Gastrocnemius medialis (tissue), 4 donors: ENCODE measurements around the gene ELFN2.

ENCODE experiments used
- POLR2A ChIP-seq, 2 donors: fragments of 450-650 bp; IDR thresholded peaks; one replicate each; pipeline ENCODE4 v1.6.1; 2017; ENCODE audit warnings: antibody characterized with exemption in 2 of 2, mild to moderate bottlenecking in 2 of 2, moderate library complexity in 2 of 2
- TF ChIP-seq, protein P1 (sequence below), 5 experiments: fragments of 450-650 bp in 3 of 5; fragments of 200-600 bp in 2 of 5; sonication (generic) in 2 of 5; IDR thresholded peaks in 4 of 5; conservative IDR thresholded peaks in 1 of 5; 1 replicate in 4 of 5; 2 replicates in 1 of 5; pipeline ENCODE4 v1.5.1; 2016 to 2019; ENCODE audit warnings: antibody characterized with exemption in 5 of 5, mild to moderate bottlenecking in 3 of 5, moderate library complexity in 3 of 5

DNA sequence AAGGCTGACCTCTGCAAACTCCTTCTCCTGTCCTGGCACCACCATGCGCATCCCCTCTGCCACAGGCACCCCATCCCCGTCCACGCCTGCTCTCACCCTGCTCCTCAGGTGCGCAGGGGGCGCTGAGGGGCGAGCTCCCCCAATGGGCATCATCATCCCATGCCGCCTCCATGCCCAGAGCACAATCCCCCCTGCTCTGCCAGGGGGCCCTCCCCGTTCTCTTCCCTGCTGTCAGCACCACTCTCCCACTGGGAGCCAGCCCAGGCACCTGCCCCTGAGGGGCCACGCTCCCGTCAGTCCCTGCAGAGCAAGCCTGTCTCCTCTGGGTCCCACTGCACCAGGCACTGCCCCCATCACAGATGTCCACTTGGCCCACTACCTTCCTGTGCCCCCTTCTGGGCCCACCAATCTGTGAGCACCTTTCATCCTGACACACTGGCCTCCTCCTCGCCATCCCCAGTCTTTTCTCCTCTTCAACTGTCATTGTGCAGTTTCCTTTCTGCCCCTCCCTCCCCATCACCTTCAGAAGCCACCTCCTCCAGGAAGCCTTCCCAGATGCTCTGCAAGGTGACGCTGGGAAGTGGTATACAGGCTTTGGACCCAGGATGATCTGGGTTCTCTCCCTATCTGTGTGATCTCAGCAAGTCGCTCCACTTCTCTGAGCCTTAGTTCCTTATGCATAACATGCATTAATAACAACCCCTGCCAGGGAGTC lies 82.4 kb downstream of the ELFN2 start:
- TF ChIP-seq, protein P1, sequence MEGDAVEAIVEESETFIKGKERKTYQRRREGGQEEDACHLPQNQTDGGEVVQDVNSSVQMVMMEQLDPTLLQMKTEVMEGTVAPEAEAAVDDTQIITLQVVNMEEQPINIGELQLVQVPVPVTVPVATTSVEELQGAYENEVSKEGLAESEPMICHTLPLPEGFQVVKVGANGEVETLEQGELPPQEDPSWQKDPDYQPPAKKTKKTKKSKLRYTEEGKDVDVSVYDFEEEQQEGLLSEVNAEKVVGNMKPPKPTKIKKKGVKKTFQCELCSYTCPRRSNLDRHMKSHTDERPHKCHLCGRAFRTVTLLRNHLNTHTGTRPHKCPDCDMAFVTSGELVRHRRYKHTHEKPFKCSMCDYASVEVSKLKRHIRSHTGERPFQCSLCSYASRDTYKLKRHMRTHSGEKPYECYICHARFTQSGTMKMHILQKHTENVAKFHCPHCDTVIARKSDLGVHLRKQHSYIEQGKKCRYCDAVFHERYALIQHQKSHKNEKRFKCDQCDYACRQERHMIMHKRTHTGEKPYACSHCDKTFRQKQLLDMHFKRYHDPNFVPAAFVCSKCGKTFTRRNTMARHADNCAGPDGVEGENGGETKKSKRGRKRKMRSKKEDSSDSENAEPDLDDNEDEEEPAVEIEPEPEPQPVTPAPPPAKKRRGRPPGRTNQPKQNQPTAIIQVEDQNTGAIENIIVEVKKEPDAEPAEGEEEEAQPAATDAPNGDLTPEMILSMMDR (IDR thresholded peaks at IDR 0.05 in 4 of 5, conservative IDR thresholded peaks at IDR 0.05 in 1 of 5) = no peak
- no peak for TF ChIP-seq POLR2A (IDR thresholded peaks at IDR 0.05)
